GM19467 (cell line): ENCODE results near the gene ERBB2.
"Not testable (repeated sequence)": the region's sequence is repeated elsewhere in the genome, so short reads cannot be mapped to it uniquely, and the experiment has no call there.

ENCODE experiments used
- ATAC-seq: cut with Tn5 transposase; IDR thresholded peaks from one replicate; pipeline ENCODE4 v1.9.1; 2021; ENCODE audit warnings: mild to moderate bottlenecking, moderate library complexity; ENCODE audit not compliant: unreplicated experiment

The ERBB2 gene

DNA sequence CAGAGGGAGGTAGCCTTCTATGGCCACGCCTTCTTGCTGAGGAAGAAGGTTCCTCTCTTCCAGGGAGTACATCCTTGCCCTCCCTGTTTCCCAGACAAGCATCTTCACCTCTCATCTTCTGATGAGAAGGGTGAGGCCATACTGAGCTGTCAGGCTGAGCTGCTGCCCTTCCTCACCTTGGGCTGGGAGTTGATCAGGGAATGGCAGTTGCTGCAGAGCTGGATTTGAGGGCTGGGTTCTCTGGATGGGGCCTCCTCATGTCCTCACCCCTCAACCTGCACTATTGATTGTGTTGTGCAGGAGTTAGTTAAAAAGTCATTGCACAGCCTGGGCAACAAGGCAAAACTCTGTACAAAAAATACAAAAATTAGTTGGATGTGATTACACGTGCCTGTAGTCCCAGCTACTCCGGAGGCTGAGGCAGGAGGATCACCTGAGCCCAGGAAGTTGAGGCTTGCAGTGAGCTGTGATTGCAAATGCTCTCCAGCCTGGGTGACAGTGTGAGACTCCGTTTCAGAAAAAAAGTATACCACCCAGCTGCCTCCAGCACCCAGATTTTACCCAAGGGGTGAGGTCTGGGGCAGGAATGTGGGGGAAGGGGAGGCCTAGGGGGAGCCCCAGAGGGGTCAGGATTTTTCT lies 2.0 kb downstream of the ERBB2 start:
- ATAC-seq = no peak

GRCh38 chr17:39702901-39703893 lies 3.3 kb downstream of the ERBB2 start:
- ATAC-seq = no peak

- no peak for ATAC-seq
Measured at GRCh38 chr17:39703913-39704312, 4.0 kb downstream of the ERBB2 start.

- no peak for ATAC-seq
Measured at GRCh38 chr17:39704821-39705551, 5.1 kb downstream of the ERBB2 start.

DNA sequence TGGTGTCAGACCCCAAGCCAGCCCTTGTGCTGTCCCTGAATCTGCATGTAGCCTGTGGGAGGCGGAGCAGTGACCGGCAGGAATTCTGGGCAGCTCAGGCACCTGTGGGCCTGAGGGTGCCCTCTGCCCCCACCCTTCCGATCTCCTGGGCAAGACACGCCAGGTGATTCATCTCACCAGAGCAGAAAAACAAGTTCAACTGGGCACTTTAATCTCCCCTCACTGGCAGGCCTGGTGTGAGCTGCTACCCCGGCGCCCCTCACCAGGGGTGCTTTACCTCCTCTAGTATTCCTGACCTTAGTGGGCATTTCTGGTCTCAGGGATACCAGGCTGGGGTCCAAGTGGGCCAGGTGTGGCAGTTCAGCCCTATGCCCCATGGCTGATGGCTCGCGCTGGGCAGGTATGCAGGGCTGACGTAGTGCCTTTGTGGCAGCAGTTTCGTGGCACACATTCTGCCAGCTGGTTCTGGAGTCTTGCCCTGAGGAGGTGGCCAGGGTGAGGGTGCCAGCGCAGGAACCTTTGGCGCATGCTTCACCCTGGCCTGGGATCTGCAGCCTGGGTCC lies 6.0 kb downstream of the ERBB2 start:
- ATAC-seq = no peak

GRCh38 chr17:39706383-39706782 lies 6.5 kb downstream of the ERBB2 start:
- ATAC-seq = no peak

GRCh38 chr17:39706921-39707337 lies 7.1 kb downstream of the ERBB2 start:
- ATAC-seq = no peak

- ATAC-seq = no peak
Measured at GRCh38 chr17:39709319-39709997, 9.6 kb downstream of the ERBB2 start.

- no peak for ATAC-seq
Measured at GRCh38 chr17:39709998-39710964, 10.4 kb downstream of the ERBB2 start.

DNA sequence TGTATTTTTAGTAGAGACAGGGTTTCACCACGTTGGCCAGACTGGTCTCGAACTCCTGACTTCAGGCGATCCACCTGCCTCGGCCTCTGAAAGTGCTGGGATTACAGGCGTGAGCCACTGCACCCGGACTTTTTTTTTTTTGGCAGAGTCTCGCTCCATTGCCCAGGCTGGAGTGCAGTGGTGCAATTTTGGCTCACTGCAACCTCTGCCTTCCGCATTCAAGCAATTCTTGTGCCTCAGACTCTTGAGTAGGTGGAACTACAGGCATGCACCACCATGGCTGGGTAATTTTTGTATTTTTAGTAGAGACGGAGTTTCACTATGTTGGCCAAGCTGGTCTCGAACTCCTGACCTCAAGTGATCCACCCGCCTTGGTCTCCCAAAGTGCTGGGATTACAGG lies 11.2 kb downstream of the ERBB2 start:
- not testable (repeated sequence) for ATAC-seq

DNA sequence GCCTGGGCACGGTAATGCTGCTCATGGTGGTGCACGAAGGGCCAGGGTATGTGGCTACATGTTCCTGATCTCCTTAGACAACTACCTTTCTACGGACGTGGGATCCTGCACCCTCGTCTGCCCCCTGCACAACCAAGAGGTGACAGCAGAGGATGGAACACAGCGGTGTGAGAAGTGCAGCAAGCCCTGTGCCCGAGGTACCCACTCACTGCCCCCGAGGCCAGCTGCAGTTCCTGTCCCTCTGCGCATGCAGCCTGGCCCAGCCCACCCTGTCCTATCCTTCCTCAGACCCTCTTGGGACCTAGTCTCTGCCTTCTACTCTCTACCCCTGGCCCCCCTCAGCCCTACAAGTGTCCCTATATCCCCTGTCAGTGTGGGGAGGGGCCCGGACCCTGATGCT lies 12.0 kb downstream of the ERBB2 start:
- no peak for ATAC-seq

DNA sequence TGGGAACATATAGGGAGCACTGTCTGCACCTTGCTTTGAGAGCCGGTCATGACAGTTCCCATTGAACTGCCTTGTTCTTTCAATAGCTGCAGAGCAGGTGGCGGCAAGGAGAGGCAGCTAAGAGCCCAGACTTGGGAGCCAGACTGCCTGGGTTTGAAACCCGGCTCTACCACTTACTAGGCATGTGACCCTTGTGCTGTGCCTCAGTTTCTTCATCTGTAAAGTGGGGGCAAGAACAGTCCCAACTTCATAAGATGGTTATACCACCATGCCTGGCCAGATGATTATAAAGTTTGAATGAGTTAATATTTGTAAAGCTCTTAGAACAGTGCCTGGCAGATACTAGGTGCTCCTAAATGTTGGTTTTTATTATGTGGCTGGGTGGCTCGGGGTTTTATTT lies 14.4 kb downstream of the ERBB2 start:
- no peak for ATAC-seq

- ATAC-seq = no peak
Measured at GRCh38 chr17:39715375-39716072, 15.7 kb downstream of the ERBB2 start.

DNA sequence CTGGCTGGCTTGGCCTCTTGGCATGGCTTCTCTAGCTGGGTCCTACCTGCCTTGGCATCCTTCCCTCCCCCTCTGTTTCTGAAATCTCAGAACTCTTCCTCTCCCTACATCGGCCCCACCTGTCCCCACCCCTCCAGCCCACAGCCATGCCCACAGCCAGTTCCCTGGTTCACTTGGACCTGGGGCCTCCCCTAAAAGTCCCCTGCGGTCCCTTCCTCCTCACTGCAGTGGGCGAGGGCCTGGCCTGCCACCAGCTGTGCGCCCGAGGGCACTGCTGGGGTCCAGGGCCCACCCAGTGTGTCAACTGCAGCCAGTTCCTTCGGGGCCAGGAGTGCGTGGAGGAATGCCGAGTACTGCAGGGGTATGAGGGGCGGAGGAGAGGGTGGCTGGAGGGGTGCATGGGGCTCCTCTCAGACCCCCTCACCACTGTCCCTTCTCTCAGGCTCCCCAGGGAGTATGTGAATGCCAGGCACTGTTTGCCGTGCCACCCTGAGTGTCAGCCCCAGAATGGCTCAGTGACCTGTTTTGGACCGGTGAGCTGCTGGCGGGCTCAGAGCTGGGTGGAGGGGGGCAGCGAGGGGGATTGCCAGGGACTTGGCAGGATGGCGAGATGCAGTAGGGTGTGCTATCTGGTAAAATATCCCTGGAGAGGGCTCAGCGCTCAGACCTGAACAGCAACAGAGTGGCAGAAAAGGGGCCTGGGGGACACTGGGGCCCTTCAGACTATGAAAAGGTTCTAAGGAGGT lies 16.4 kb downstream of the ERBB2 start:
- ATAC-seq = no peak

GRCh38 chr17:39716879-39717536 lies 17.1 kb downstream of the ERBB2 start:
- no peak for ATAC-seq

DNA sequence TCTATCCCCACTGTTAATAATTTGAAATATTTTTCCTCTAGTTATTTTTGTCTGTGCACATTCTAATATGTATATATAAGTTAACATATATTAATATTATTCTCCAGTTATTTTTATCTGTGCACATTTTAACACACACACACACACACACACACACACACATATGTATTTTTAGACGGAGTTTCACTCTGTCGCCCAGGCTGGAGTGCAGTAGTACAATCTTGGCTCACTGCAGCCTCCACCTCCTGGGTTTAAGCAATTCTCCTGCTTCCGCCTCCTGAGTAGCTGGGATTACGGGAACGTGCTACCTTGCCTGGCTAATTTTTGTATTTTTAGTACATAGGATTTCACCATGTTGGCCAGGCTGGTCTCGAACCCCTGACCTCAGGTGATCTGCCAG lies 17.8 kb downstream of the ERBB2 start:
- ATAC-seq = no peak

GRCh38 chr17:39719563-39720355 lies 19.9 kb downstream of the ERBB2 start:
- ATAC-seq = no peak
